GM18870 (cell line): ENCODE measurements around the gene KCNK13.
"Not testable (repeated sequence)": the region's sequence is repeated elsewhere in the genome, so short reads cannot be mapped to it uniquely, and the experiment has no call there.

Experiments
- ATAC-seq: cut with Tn5 transposase; IDR thresholded peaks from one replicate; pipeline ENCODE4 v1.9.1; 2021; ENCODE audit warnings: moderate library complexity; ENCODE audit not compliant: unreplicated experiment

Gene KCNK13

DNA sequence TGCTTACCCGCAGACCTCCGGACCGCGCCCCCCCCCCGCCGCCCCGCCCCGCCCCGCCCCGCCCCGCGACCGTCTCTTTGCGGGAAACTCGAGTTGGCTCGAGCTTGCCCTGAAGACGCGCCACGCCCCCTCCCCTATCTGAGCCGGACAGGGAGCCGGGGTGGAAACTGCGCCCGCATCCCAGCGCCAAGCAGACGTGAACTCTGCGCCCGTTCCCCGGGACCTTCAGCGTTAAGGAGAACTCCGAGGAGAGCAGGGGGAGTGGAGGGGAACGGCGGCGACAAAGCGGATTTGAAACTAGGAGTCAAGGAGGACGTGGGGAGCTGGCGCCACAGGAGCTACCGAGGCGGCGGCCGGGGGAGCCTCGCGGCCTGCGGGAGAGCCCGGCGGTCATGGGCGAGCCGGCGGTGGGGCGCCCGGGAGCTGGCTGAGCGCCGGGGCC, at the start of gene KCNK13:
Gene KCNK13, plus strand, starts transcription at position 310 of the 442 bp plus-strand sequence. CDS start 212 bp downstream, outside the sequence.
- ATAC-seq: no peak

DNA sequence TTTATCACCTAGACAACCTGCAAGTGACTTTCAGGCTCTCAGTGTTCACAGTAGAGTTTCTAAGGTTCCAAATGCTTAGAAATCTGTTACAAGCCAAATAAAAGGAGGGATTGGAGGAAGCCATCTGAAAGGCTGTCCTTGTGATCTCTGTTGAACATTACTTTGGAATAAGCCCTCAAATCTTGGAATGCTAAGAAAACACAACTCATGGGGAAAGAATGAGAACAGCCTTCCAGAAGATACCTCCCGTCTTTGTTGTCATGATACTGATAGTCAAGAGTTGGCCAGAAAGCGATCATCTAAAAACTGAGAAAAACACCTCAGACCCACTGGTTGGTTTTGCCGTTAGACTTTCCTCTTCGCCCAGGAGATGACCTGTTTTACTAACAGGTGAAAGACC, 44.4 kb upstream of the KCNK13 start:
- no peak for ATAC-seq

DNA sequence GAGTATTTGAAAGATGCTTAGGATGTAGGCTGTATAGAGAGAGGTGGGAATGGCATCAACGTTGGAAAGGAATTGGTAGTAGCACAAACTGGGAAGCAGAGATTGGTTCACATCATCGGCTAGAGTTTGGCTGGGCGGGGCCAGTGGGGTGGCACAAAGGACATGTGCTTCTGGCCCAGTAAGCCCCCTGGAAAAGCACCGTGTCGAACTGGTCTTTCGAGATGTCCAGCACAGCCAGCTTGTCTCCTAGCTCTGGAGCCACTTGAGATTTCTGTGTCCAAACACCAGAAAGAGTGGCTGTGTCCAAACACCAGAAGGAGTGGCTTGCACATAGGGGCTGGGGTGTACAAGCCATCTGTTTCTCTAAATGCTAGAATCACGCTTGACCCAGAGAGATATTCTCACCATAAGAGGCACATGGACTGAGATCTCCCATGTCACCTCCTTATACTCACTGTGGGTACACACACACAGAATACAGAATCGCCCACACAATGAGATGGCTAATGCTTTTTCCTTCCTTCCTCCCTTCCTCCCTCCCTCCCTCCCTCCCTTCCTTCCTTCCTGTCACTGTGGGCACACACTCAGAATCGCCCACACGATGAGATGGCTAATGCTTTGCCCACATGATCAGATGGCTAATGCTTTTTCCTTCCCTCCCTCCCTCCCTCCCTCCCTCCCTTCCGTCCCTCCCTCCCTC, 41.8 kb upstream of the KCNK13 start:
- ATAC-seq: no peak

DNA sequence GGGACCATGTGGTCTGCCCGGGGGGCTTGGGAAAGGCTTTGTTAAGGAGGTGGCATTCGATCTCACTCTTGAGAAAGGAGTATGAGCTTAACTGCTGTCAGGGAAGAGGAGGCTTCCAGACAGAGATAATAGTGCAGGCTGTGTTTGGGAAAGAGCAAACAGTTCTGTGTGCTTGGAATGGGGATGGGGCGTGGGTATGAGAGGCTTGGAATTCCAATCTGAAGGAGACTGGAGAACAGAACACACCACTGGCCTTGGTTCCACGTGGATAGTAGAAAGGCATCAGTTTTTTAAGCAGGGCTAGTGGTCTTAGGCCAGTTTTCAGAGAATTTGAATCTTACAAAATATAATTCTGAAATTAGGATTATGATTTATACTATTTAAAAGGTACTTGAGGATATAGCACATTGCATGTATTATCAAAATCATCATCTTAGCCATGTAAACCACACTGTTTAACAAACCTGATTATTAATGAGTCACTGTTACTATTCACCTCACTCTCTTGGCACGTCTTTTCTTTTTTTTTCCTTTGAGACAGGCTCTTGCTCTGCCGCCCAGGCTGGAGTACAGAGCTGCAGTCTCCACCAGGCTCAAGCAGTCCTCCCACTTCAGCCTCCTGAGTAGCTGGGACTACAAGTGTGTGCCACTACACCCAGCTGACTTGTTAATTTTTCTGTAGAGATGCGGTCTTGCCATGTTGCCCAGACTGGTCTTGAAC, 38.5 kb upstream of the KCNK13 start:
- no peak for ATAC-seq

DNA sequence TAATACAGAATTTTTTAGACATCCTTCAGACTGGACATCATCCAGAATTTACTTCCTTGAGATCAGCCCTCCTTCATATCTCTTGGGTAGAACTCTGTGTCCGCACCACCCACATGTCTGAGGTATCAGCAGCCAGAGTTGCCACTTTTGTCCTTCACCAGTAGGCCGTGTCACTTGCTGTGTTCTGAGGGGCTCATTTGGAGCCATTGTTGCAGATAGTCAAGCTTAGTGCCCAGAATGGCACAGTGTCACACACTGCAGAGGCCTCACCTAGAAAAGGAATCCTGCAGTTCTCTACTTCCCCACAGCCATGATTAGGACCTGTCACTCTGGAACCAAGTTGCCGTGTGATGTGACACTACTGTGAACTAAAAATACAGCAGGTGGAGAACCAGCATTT, 36.9 kb upstream of the KCNK13 start:
- no peak for ATAC-seq

DNA sequence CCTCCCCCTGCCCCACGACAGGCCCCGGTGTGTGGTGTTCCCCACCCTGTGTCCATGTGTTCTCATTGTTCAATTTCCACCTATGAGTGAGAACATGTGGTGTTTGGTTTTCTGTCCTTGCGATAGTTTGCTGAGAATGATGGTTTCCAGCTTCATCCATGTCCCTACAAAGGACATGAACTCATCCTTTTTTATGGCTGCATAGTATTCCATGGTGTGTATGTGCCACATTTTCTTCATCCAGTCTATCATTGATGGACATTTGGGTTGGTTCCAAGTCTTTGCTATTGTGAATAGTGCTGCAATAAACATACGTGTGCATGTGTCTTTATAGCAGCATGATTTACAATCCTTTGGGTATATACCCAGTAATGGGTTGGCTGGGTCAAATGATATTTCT, 35.2 kb upstream of the KCNK13 start:
- not testable (repeated sequence) for ATAC-seq

DNA sequence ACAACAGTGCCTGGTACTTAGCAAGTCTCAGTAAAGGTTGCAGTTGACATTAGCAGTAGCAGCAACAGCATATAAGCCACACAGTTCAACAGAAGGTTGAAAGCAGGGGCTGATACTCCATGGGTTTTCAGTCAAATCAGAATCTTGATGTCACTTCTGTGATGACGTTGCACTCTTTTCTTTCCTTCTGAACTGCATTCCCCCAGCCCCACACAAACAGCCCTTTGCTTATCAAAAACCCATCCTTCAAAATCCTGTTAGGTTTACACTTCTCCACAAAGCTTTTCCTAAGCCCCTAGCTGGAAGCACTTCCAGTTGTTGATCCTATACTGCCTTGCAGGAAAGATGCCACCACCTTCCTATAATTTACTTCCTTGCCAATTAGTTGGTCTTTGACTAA, 34.0 kb upstream of the KCNK13 start:
- ATAC-seq: no peak

DNA sequence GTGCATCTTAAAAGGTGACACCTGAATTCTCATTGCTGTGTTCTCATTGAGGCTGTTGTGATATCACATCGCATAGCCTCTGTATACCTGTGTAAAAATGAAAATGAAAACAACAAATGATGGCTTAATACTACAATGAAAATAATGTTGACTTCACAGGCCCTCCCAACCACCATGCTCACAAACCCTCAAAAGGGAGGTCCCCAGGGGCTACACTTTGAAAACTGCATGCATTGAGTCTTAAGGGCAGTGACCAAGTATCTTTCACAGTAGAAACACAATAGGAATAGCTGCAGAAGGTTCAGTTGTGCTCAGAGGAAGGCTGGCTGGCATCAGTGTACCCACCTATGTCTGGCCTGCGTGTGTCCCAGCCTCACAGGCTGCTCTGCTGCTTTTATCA, 27.6 kb upstream of the KCNK13 start:
- ATAC-seq: no peak

DNA sequence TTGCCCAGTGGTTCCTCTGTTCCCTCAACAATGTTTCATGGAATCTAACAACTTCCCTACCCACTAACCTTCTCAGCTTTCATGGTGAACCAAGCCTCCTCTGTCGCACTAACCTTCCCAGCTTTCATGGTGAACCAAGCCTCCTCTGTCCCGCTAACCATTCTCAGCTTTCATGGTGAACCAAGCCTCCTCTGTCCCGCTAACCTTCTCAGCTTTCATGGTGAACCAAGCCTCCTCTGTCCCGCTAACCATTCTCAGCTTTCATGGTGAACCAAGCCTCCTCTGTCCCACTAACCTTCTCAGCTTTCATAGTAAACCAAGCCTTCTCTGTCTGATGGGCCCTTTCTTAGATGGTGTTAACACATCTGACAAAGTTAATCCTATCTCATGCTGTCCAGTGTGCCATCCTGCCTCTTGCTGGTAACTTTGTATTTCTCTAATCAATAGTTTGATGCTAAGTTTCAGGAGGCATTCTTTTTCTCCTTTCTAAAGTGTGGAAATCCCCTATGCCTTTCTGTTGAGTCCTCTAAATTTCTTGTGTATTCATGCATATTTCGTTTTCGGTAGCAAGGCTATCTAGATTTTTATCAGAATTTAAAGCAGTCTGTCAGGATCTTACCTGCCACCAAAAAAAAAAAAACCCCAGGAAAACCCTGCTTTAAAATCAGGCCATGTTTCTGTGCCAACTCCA, 26.8 kb upstream of the KCNK13 start:
- ATAC-seq: no peak

DNA sequence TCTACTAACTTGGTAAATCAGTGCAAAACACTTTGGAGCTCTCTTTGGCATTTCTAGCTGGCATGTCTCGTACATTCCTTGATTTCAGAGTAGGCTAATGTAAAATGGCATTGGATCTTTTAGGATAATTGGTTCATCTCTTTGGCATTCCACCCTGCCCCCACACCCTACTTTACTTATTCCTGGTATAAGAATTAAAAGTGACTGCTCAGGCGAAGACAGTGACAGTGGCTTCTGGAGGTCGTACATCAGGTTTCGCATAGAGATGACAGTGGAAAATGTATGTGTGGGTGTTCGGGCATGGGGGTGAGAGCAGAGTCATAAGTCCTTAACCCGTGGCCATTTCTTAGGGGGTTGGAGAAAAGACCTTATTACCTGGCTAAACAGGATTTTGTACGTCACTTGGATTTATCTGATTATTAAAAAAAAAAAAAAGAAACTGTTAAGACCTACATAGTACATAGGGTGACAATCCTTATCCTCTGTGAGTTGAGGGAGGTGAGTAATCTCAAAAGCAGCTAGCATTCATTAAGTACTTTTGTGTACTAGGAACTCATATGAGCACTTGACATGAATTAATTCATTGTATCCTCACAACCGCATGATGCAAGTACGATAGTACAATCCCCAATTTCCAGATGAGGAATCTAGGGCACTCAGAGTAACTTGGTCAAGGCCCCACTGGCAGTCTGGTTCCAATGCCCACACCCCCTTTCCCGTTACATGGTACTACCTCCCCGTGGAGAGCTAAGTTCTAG, 22.4 kb upstream of the KCNK13 start:
- no peak for ATAC-seq

DNA sequence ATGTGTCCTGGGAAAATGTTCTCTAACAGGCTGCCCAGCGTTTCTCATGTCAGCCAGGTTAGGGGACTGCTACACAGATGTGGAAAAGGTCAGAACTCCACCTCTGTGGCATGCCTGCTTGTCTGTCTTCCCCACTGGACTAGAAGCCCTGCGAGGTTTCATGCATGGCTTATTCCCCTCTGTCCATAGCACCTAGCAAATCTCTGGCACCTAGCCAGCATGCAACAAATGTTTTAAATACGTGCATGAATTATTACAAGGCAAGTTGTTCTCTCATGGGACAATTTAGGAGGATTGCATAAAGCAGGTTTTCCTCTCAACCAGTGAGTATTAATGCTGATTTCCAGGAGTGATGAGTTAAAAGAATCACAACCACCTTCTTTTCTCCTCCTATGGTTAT, 21.4 kb upstream of the KCNK13 start:
- ATAC-seq: no peak

DNA sequence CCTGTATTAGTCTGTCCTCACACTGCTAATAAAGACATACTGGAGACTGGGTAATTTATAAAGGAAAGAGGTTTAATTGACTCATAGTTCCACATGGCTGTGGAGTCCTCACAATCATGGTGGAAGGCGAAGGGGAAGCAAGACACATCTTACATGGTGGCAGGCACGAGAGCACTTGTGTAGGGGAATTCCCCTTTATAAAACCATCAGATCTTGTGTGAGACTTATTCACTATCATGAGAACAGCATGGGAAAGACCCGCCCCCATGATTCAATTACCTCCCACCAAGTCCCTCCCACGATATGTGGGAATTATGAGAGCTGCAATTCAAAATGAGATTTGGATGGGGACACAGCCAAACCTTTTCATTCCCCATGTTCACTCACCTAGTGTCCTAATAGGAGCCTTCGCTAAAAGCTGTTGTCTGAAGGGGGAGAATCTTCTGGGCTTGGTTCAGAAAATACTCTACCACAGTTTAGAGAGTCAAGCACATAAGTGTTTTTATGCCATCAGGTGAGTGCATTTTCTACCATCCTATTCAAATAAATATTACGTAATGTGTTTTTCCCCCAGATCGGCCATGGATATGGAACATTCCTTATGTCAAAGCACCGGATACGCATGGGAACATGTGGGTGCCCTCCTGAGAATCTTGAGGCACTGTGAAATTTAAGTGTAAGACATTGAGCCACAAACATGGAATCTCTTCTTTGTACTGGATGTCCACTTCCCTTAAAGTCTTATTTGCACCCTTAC, 19.1 kb upstream of the KCNK13 start:
- ATAC-seq: no peak

DNA sequence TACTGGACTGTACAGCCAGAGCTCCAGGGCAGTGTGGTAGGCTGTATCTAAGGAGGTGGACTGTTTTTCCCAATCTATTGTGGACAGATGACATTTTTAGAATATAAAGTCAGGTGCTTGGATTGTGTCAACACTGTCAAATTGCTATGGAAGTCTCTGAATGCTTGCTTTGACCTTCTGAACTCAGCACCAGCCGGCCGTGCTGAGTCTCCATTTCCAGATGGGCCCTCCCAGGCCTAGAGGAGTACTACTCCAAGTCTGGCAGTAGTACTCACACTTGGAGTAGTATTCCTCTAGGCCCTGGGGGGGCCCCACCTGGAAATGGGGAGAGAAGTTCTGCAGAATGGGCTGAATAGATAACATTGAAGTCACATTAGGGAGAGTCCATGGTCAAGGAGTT, 16.2 kb upstream of the KCNK13 start:
- ATAC-seq: no peak

DNA sequence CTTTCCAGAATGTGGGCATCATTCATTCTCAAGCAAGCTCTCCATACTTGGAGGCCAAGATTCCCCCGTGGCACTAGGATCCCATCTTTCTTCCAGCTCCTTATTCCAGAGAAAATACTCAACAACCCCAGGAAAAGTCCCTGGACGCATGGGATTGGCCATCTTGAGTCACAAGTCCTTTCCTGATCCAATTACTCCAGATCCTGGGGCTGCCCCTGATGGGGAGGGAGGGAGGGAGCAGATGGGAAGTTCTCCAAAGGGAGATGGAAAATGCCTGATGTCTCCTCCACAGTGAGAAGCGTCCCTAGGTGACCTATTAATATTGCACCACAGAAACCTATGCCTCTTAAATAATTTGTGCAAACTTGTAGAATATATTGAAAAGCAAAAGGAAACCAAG, 12.4 kb upstream of the KCNK13 start:
- no peak for ATAC-seq

DNA sequence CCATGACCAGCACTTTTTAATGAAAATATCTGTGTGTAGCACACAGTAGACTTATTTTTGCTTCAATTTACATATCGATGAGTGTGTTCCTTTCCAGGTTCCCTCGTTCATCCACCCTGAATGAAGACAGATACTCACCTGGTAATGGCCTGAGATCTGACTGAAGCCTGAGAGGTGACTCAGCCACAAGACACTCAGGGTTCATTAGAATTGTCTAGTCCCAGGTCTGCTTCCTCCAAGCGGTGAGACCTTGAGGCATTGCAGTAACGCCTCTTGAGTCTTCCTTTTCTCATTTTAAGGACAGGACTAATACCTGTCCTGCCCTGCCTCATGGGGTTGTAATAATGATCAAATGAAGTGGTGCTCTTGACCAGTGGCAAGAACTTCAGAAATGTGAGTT, 11.5 kb upstream of the KCNK13 start:
- ATAC-seq: no peak

DNA sequence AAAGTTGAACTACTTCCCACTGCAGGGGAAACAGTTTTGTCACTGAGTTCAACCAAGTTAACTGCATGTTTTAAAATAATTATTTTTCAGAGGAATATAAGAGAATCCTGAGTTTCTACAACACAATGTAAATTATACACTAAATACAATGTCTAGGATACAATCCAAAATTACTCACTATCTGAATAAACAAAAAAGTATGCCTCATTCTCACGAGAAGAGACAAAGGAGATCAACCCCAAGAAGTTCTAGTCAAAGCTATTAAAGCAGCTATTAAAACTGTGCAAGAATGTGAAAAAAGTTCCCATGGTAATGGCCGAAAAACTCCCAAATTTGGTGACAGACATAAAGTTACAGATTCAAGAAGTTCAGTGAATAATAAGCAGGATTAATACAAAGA, 8.8 kb upstream of the KCNK13 start:
- no peak for ATAC-seq

DNA sequence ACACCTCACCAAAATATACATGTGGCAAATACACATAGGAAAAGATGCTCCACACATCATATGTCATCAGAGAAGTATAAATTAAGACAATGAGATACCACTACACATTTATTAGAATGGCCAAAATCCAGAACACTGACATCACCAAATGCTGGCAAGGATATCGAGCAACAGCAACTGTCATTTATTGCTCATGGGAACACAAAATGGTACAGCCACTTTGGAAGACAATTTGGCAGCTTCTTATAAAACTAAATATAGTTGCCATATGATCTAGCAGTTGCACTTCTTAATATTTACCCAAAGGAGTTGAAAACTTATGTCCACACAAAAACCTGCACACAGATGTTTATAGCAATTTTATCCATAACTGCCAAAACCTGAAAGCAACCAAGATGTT, 7.0 kb upstream of the KCNK13 start:
- no peak for ATAC-seq

DNA sequence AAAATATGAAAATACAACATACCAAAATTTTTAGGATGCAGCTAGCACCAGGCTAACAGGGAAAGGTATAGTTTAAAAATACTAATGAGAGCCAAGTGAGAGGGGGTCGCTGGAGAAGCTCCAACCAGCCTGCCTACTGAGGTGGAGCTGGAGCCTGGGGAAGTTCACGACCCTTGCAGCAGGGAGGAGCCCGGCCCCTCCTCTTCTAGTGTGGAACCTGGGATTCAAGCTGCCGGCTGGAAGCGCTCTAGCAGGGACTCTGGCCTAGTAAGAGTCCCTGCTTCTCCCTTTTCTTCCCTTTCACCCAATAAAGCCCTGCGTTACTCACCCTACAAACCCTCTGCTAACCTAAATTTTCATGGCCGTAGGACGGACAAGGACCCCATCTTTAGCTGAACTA, 5.0 kb upstream of the KCNK13 start:
- ATAC-seq: no peak

DNA sequence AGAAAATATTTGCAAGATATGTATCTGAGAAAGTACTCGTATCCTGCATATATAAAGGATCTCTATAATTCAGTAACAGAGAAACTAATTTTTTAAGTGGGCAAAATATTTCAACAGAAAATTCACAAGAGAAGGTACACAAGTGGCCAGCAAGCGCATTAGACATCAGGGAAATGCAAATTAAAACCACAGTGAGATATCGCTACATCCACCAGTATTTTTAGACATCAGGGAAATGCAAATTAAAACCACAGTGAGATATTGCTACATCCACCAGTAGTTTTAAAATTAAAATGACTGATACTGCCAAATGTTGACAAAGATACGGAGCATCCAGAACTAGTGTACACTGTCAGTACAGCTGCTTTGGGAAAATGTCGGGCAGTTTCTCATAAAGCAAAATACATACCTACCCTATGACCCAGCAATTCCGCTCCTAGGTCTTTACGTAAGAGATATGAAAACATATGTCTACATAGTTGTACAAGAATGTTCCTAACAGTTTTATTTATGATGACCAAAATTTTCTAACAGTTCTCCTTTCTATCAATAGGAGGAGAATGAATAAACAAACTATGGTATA, 2.8 kb upstream of the KCNK13 start:
- ATAC-seq: no peak

DNA sequence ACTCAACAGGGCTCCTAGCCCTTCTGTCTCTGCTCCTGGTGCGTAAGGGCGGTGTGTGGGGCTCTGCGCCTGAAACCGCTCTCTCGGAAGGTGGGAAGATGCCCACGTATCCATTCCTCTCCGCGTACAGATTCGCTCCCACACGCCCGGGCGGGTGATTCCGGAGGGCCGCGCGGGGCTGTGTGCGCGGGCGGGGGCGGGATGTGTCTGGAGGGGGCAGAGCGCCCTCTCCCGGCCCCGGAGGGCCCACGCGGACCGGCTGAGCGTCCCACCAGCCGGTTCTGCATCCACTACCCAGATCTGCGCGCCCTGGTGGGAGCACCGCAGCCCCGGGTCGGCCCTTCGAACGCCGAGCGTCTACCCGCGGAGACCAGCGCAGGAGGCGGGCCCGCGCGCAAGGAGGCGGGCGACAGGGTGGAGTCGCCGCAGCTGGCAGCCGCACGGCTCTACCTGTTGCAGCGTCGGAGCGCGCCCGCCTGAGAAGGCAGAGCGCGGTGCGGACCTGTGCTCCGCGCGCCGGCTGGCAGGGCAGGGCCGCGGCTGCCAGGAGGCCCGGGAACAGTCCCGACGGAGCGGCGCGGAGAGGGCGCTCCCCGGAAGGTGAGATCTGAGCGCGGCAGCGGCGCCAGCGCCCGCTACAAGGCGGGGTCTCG, 1.4 kb upstream of the KCNK13 start:
- ATAC-seq: no peak
